Neural progenitor cell (in vitro differentiated cells): ENCODE measurements around the gene CYP3A7. TPM values are rescaled to one million over a fixed set of nuclear protein-coding genes. Genes with fewer than 3 reads are reported as not detected.
"Not testable (repeated sequence)": the region's sequence is repeated elsewhere in the genome, so short reads cannot be mapped to it uniquely, and the experiment has no call there.

ENCODE experiments used
- DNase-seq: peaks from one replicate; pipeline ENCODE4 v3.0.0-alpha.2; 2016; ENCODE audit warnings: low spot score
- H2AFZ ChIP-seq: fragments of 200-600 bp; sonication (generic); replicated peaks from 2 replicates; pipeline ENCODE4 v1.6.1; 2016; ENCODE audit warnings: antibody characterized with exemption
- H3F3A ChIP-seq: fragments of 200-600 bp; sonication (generic); 2 replicates; pipeline ENCODE4 v1.6.1; 2016; ENCODE audit warnings: antibody characterized with exemption, low read depth
- H3K27ac ChIP-seq: fragments of 200-600 bp; sonication (generic); 2 replicates; pipeline ENCODE4 v1.5.1; 2016; ENCODE audit warnings: mild to moderate bottlenecking
- H3K27me3 ChIP-seq: fragments of 200-600 bp; sonication (generic); 2 replicates; pipeline ENCODE4 v1.6.1; 2016; ENCODE audit warnings: mild to moderate bottlenecking, moderate library complexity
- H3K36me3 ChIP-seq: fragments of 200-600 bp; sonication (generic); 2 replicates; pipeline ENCODE4 v1.5.1; 2016
- H3K4me1 ChIP-seq: fragments of 200-600 bp; sonication (generic); 2 replicates; pipeline ENCODE4 v1.6.1; 2016; ENCODE audit warnings: mixed run types
- H3K4me2 ChIP-seq: fragments of 200-600 bp; sonication (generic); 2 replicates; pipeline ENCODE4 v1.6.1; 2016
- H3K4me3 ChIP-seq: fragments of 200-600 bp; sonication (generic); 2 replicates; pipeline ENCODE4 v1.5.1; 2016
- H3K79me2 ChIP-seq: fragments of 200-600 bp; sonication (generic); 2 replicates; pipeline ENCODE4 v1.6.1; 2016; ENCODE audit warnings: low read depth
- H3K9ac ChIP-seq: fragments of 200-600 bp; sonication (generic); 2 replicates; pipeline ENCODE4 v1.6.1; 2016
- H3K9me3 ChIP-seq: fragments of 200-600 bp; sonication (generic); 2 replicates; pipeline ENCODE4 v1.5.1; 2016; ENCODE audit warnings: low read depth
- H4K20me1 ChIP-seq: fragments of 200-600 bp; sonication (generic); 2 replicates; pipeline ENCODE4 v1.6.1; 2016; ENCODE audit warnings: low read depth
- H3K27ac Mint-ChIP-seq: 3 replicates; pipeline ENCODE4 v1.8.0; 2021; ENCODE audit warnings: mixed read lengths
- H3K27me3 Mint-ChIP-seq: 2 replicates; pipeline ENCODE4 v1.8.0; 2022; ENCODE audit warnings: low read depth, mild to moderate bottlenecking, inconsistent platforms, moderate library complexity, mixed read lengths; ENCODE audit not compliant: insufficient read depth
- H3K36me3 Mint-ChIP-seq: 3 replicates; pipeline ENCODE4 v1.8.0; 2021; ENCODE audit warnings: mixed read lengths
- H3K4me1 Mint-ChIP-seq: 3 replicates; pipeline ENCODE4 v1.8.0; 2021; ENCODE audit warnings: mixed read lengths
- H3K4me3 Mint-ChIP-seq: 3 replicates; pipeline ENCODE4 v1.8.0; 2021; ENCODE audit warnings: mild to moderate bottlenecking, moderate library complexity, mixed read lengths
- H3K9me3 Mint-ChIP-seq: 3 replicates; pipeline ENCODE4 v1.8.0; 2020; ENCODE audit warnings: mixed read lengths
- EZH2 ChIP-seq: fragments of 200-600 bp; sonication (generic); IDR thresholded peaks from 2 replicates; pipeline ENCODE4 v1.6.1; 2017; ENCODE audit warnings: antibody characterized with exemption, mild to moderate bottlenecking, moderate library complexity
- EZH2phosphoT487 ChIP-seq: fragments of 200-600 bp; sonication (generic); IDR thresholded peaks from 2 replicates; pipeline ENCODE4 v1.6.1; 2017; ENCODE audit warnings: antibody characterized with exemption
- total RNA-seq: library from RNA; depleted of rRNA; stranded (reverse); fragments of >200 nt; gene quantifications from 2 replicates; pipeline ENCODE4 v1.2.3, GENCODE V29; 2015; ENCODE audit warnings: low replicate concordance
- TF ChIP-seq, protein P1 (sequence below): fragments of 200-600 bp; sonication (generic); IDR thresholded peaks from 2 replicates; pipeline ENCODE4 v1.5.1; 2017; ENCODE audit warnings: antibody characterized with exemption, mild to moderate bottlenecking

CYP3A7 gene
- total RNA-seq, 1 donor from 2014 or later: not detected

DNA sequence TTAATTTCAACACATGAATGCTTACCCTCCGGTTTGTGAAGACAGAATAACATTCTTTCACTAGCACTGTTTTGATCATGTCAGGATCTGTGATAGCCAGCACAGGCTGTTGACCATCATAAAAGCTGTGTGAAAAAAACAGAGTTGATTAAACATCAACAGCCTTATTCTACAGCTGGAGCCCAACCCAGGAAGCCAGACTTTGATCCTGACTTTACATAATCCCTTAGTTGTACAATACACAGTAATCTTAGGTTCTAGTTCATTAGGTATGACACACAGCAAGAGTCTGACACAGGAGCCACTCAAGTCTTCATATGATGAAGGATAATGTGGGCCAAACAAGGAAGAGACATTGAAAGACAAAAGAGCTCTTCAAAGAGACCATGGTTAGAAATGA is 37.6 kb upstream of the CYP3A7 start:
- Histone ChIP-seq H3F3A (no peaks in the 10 kb centered on the region), H3K27ac (no peak overlapping the region), H3K9me3 (no peaks in the 10 kb centered on the region), H3K27me3 (peaks cover 24% of the 10 kb centered on the region), H3K4me2 (no peak overlapping the region), H3K9ac (no peak overlapping the region), H3K36me3 (no peaks in the 10 kb centered on the region), H3K4me1 (no peaks in the 10 kb centered on the region), H3K79me2 (no peaks in the 10 kb centered on the region), H4K20me1 (no peaks in the 10 kb centered on the region), H2AFZ (no peak overlapping the region), H3K4me3 (no peak overlapping the region)
- TF ChIP-seq, protein P1, sequence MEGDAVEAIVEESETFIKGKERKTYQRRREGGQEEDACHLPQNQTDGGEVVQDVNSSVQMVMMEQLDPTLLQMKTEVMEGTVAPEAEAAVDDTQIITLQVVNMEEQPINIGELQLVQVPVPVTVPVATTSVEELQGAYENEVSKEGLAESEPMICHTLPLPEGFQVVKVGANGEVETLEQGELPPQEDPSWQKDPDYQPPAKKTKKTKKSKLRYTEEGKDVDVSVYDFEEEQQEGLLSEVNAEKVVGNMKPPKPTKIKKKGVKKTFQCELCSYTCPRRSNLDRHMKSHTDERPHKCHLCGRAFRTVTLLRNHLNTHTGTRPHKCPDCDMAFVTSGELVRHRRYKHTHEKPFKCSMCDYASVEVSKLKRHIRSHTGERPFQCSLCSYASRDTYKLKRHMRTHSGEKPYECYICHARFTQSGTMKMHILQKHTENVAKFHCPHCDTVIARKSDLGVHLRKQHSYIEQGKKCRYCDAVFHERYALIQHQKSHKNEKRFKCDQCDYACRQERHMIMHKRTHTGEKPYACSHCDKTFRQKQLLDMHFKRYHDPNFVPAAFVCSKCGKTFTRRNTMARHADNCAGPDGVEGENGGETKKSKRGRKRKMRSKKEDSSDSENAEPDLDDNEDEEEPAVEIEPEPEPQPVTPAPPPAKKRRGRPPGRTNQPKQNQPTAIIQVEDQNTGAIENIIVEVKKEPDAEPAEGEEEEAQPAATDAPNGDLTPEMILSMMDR: no peak
- TF ChIP-seq EZH2 (no peak), EZH2phosphoT487 (no peak)
- Mint-ChIP-seq H3K4me1 (no peaks in the 10 kb centered on the region), H3K36me3 (no peaks in the 10 kb centered on the region), H3K4me3 (no peak overlapping the region), H3K27ac (no peak overlapping the region), H3K27me3 (no peaks in the 10 kb centered on the region), H3K9me3 (peaks cover 4% of the 10 kb centered on the region)
- no peak for DNase-seq

DNA sequence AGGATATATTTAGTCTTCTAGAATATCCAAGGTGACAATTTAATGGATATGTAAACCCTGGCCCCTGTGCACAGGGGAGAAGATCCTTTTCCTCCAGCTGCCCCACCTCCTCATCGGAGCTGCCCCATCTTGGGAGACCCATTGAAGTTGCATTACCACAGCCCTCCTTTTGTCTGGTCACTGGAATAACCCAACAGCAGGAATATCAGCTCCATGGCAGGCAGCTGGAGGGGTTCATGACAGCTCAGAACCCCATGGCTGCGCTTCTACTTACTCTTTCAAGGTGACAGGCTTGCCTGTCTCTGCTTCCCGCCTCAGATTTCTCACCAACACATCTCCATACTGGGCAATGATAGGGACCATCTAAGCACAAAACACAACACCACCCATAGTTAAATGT is 34.5 kb upstream of the CYP3A7 start:
- H3K27ac Mint-ChIP-seq, H3K4me1 Mint-ChIP-seq, DNase-seq, H3K4me1 ChIP-seq, H2AFZ ChIP-seq, H3K27ac ChIP-seq, H3K4me2 ChIP-seq, H3K36me3 ChIP-seq, H3K79me2 ChIP-seq, H3K9ac ChIP-seq, H4K20me1 ChIP-seq, H3K9me3 Mint-ChIP-seq, H3K9me3 ChIP-seq, H3F3A ChIP-seq, H3K4me3 ChIP-seq, H3K27me3 Mint-ChIP-seq, H3K36me3 Mint-ChIP-seq, H3K4me3 Mint-ChIP-seq: not testable (repeated sequence)
- H3K27me3 ChIP-seq: peaks cover 24% of the 10 kb centered on the region

DNA sequence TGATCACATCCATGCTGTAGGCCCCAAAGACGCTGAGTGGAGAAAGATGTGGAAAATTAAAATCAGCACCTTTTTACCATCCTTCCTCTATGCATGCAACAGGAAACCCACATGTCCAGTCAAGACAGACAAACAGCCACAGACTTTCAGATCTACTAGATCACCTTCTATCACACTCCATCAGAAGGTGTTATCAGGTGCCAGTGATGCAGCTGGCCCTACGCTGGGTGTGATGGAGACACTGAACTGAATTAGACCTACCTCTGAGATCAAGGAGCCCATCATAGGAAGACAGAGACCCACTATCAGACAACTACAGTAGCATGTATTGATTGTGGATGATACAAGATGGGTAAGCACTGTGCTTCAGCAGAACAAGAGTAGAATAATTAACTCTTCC is 33.5 kb upstream of the CYP3A7 start:
- no peak overlapping the region for H2AFZ ChIP-seq
- no peak for DNase-seq
- H3K27ac Mint-ChIP-seq: no peak overlapping the region
- H3K79me2 ChIP-seq: no peaks in the 10 kb centered on the region
- no peaks in the 10 kb centered on the region for H3K36me3 ChIP-seq
- H3K9me3 Mint-ChIP-seq: no peaks in the 10 kb centered on the region
- no peak overlapping the region for H3K27ac ChIP-seq
- no peaks in the 10 kb centered on the region for H4K20me1 ChIP-seq
- H3K4me1 ChIP-seq: no peaks in the 10 kb centered on the region
- H3K27me3 ChIP-seq: peaks cover 24% of the 10 kb centered on the region
- no peak overlapping the region for H3K9ac ChIP-seq
- no peaks in the 10 kb centered on the region for H3K36me3 Mint-ChIP-seq
- no peak overlapping the region for H3K4me3 ChIP-seq
- H3K4me2 ChIP-seq: no peak overlapping the region
- no peaks in the 10 kb centered on the region for H3K9me3 ChIP-seq
- no peaks in the 10 kb centered on the region for H3F3A ChIP-seq
- TF ChIP-seq EZH2 (no peak), EZH2phosphoT487 (no peak)
- TF ChIP-seq, protein P1: no peak
- H3K27me3 Mint-ChIP-seq: no peaks in the 10 kb centered on the region
- no peaks in the 10 kb centered on the region for H3K4me1 Mint-ChIP-seq
- no peak overlapping the region for H3K4me3 Mint-ChIP-seq

DNA sequence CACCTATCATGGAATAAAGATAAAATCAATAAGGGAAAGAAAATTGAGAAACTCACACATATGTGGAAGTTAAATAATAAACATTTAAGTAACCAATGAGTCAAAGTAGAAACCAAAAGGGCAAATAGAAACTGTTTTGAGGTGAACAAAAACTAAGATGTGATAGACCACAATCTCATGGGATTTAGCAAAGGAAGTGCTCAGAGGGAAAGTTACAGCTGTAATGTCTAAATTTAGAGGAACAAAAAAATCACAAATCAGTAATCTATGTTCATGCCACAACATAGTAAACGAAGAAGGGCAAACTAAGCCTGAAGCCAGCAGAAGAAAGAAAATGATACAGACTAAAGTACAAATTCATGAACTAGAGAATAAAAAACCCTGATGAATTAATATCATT is 32.7 kb upstream of the CYP3A7 start:
- H3K36me3 Mint-ChIP-seq: no peaks in the 10 kb centered on the region
- H3K27ac Mint-ChIP-seq: no peak overlapping the region
- no peak overlapping the region for H3K4me3 ChIP-seq
- H3K79me2 ChIP-seq: no peaks in the 10 kb centered on the region
- no peaks in the 10 kb centered on the region for H3K9me3 Mint-ChIP-seq
- H4K20me1 ChIP-seq: no peaks in the 10 kb centered on the region
- H3K36me3 ChIP-seq: no peaks in the 10 kb centered on the region
- no peak overlapping the region for H3K4me2 ChIP-seq
- no peak overlapping the region for H3K9ac ChIP-seq
- H3K27me3 ChIP-seq: peaks cover 21% of the 10 kb centered on the region
- H3K27ac ChIP-seq: no peak overlapping the region
- no peaks in the 10 kb centered on the region for H3F3A ChIP-seq
- H3K9me3 ChIP-seq: no peaks in the 10 kb centered on the region
- no peaks in the 10 kb centered on the region for H3K4me1 ChIP-seq
- TF ChIP-seq, protein P1: no peak
- TF ChIP-seq EZH2: no peak
- no peak for TF ChIP-seq EZH2phosphoT487
- no peaks in the 10 kb centered on the region for H3K4me1 Mint-ChIP-seq
- H3K27me3 Mint-ChIP-seq: peaks cover under 1% of the 10 kb centered on the region
- no peak for DNase-seq
- no peak overlapping the region for H3K4me3 Mint-ChIP-seq
- no peak overlapping the region for H2AFZ ChIP-seq
